Fibroblast of lung (primary cell): Measurements from ENCODE around the gene MXRA7.

ENCODE experiments used
- CTCF ChIP-seq, 2 donors: IDR thresholded peaks in 1 of 2; conservative IDR thresholded peaks in 1 of 2; 1 replicate in 1 of 2; 2 replicates in 1 of 2; pipeline ENCODE4 v1.5.1; 2011 to 2012; ENCODE audit warnings: low read length in 2 of 2, control low read depth in 1 of 2, inconsistent platforms in 1 of 2, low read depth in 1 of 2, mild to moderate bottlenecking in 1 of 2
- EZH2 ChIP-seq: IDR thresholded peaks from 2 replicates; pipeline ENCODE4 v1.5.1; 2012; ENCODE audit warnings: low read length, control low read depth, mild to moderate bottlenecking; ENCODE audit errors: missing control alignments

DNA sequence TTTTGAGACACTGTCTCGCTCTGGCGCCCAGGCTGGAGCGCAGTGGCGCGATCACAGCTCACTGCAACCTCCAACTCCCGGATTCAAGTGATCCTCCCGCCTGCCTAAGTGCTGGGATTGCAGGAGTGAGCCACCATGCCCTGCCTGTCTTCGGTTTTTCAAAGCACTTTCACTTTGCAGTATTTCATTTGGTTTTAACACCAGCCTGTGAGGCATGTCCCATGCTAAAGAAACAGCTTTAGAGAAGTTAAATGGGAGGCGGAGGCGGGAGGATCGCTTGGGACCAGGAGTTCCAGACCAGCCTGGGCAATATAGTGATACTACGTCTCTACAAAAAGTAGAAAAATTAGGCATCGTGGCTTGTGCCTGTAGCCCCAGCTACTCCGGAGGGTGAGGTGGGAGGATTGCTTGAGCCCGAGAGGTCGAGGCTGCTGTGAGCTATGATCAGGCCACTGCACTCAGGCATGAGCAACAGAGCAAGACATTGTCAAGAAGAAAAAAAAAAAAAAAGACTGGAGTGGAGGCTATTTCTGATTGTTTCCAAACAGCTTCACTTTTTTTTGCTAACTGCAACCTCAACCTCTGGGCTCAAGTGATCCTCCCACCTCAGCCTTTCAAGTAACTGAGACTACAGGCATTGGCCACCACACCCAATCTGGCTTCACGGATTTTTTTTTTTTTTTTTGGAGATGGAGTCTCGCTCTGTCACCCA is 17.1 kb upstream of the MXRA7 start:
- TF ChIP-seq CTCF (conservative IDR thresholded peaks at IDR 0.05 in 1 of 2, IDR thresholded peaks at IDR 0.05 in 1 of 2; ENCODE audit: low read depth in 1 of 2, low read length in 2 of 2) (no peak), EZH2 (no peak)
